ENCODE results near the gene ISOC2.
A peak's percentile ranks its signal among the peaks of the same experiment; 100 is the strongest.

Gene ISOC2

GRCh38 chr19:55473225-55474012 lies 12.0 kb upstream of the ISOC2 start:
- no peak for TF ChIP-seq CTCF (IDR thresholded peaks at IDR 0.05; ENCODE audit: insufficient read depth, missing control alignments)
- DNase-seq (ENCODE audit: insufficient read length, low spot score) (no peak), FAIRE-seq (no peak)

- TF ChIP-seq CTCF (IDR thresholded peaks at IDR 0.05; ENCODE audit: insufficient read depth, missing control alignments), result no peak
- DNase-seq (ENCODE audit: insufficient read length, low spot score) (no peak), FAIRE-seq (no peak)
Measured at GRCh38 chr19:55472463-55472862, 11.0 kb upstream of the ISOC2 start.

- no peak for TF ChIP-seq CTCF (IDR thresholded peaks at IDR 0.05; ENCODE audit: insufficient read depth, missing control alignments)
- no peak for DNase-seq (ENCODE audit: insufficient read length, low spot score)
- FAIRE-seq, result no peak
Measured at GRCh38 chr19:55471266-55471665, 9.8 kb upstream of the ISOC2 start.

GRCh38 chr19:55468054-55468393 lies 6.6 kb upstream of the ISOC2 start:
- no peak for TF ChIP-seq CTCF (IDR thresholded peaks at IDR 0.05; ENCODE audit: insufficient read depth, missing control alignments)
- FAIRE-seq, result no peak
- no peak for DNase-seq (ENCODE audit: insufficient read length, low spot score)

- FAIRE-seq, result no peak
- DNase-seq (ENCODE audit: insufficient read length, low spot score), result peak; percentile 73
- peak; percentile 64 for TF ChIP-seq CTCF (IDR thresholded peaks at IDR 0.05; ENCODE audit: insufficient read depth, missing control alignments)
Measured at GRCh38 chr19:55467236-55468053, 6.0 kb upstream of the ISOC2 start.

- no peak for TF ChIP-seq CTCF (IDR thresholded peaks at IDR 0.05; ENCODE audit: insufficient read depth, missing control alignments)
- FAIRE-seq, result no peak
- DNase-seq (ENCODE audit: insufficient read length, low spot score), result no peak
Measured at GRCh38 chr19:55466241-55466614, 4.8 kb upstream of the ISOC2 start.
